Activated naive CD4-positive, alpha-beta T cell treated with anti-CD3 and anti-CD28 coated beads, Interleukin-2, amount 50 U/mL, for 24 hours (primary cell): ENCODE measurements around the gene CPT1A.

Experiments
- H3K27ac Mint-ChIP-seq: one replicate; pipeline ENCODE4 v1.8.0; 2021; ENCODE audit warnings: mild to moderate bottlenecking, mixed read lengths
- H3K27me3 Mint-ChIP-seq: one replicate; pipeline ENCODE4 v1.8.0; 2021; ENCODE audit warnings: mixed read lengths
- H3K36me3 Mint-ChIP-seq: one replicate; pipeline ENCODE4 v1.8.0; 2021; ENCODE audit warnings: mixed read lengths
- H3K4me1 Mint-ChIP-seq: one replicate; pipeline ENCODE4 v1.8.0; 2021; ENCODE audit warnings: mixed read lengths
- H3K4me3 Mint-ChIP-seq: one replicate; pipeline ENCODE4 v1.8.0; 2021; ENCODE audit warnings: mild to moderate bottlenecking, mixed read lengths
- H3K9me3 Mint-ChIP-seq: one replicate; pipeline ENCODE4 v1.8.0; 2021; ENCODE audit warnings: mixed read lengths

Gene CPT1A

GRCh38 chr11:68803766-68804165 lies 38.0 kb downstream of the CPT1A start:
- Mint-ChIP-seq H3K4me3 (no peak overlapping the region), H3K4me1 (no peaks in the 10 kb centered on the region), H3K27ac (no peak overlapping the region), H3K9me3 (no peaks in the 10 kb centered on the region), H3K27me3 (no peaks in the 10 kb centered on the region), H3K36me3 (peaks cover 6% of the 10 kb centered on the region)

- Mint-ChIP-seq H3K36me3 (peaks cover 16% of the 10 kb centered on the region), H3K4me1 (no peaks in the 10 kb centered on the region), H3K9me3 (no peaks in the 10 kb centered on the region), H3K27me3 (no peaks in the 10 kb centered on the region), H3K4me3 (no peak overlapping the region), H3K27ac (no peak overlapping the region)
Observed at GRCh38 chr11:68798221-68798813, 43.4 kb downstream of the CPT1A start.

- Mint-ChIP-seq H3K36me3 (peaks cover 14% of the 10 kb centered on the region), H3K27me3 (no peaks in the 10 kb centered on the region), H3K27ac (no peak overlapping the region), H3K4me1 (no peaks in the 10 kb centered on the region), H3K4me3 (no peak overlapping the region), H3K9me3 (no peaks in the 10 kb centered on the region)
Observed at GRCh38 chr11:68796801-68797200, 44.9 kb downstream of the CPT1A start.

GRCh38 chr11:68792400-68792966 lies 49.2 kb downstream of the CPT1A start:
- Mint-ChIP-seq H3K4me3 (no peak overlapping the region), H3K9me3 (no peaks in the 10 kb centered on the region), H3K27ac (no peak overlapping the region), H3K4me1 (no peaks in the 10 kb centered on the region), H3K36me3 (peaks cover 12% of the 10 kb centered on the region), H3K27me3 (no peaks in the 10 kb centered on the region)

GRCh38 chr11:68784653-68785052 lies 57.1 kb downstream of the CPT1A start:
- H3K9me3 Mint-ChIP-seq, result no peaks in the 10 kb centered on the region
- peaks cover 12% of the 10 kb centered on the region for H3K36me3 Mint-ChIP-seq
- H3K27ac Mint-ChIP-seq, result no peak overlapping the region
- no peaks in the 10 kb centered on the region for H3K4me1 Mint-ChIP-seq
- H3K27me3 Mint-ChIP-seq, result no peaks in the 10 kb centered on the region
- H3K4me3 Mint-ChIP-seq, result no peak overlapping the region

- no peaks in the 10 kb centered on the region for H3K9me3 Mint-ChIP-seq
- peaks cover 10% of the 10 kb centered on the region for H3K36me3 Mint-ChIP-seq
- H3K4me1 Mint-ChIP-seq, result no peaks in the 10 kb centered on the region
- H3K27ac Mint-ChIP-seq, result no peak overlapping the region
- H3K27me3 Mint-ChIP-seq, result no peaks in the 10 kb centered on the region
- H3K4me3 Mint-ChIP-seq, result no peak overlapping the region
Observed at GRCh38 chr11:68783216-68783821, 58.4 kb downstream of the CPT1A start.

- H3K36me3 Mint-ChIP-seq, result peaks cover 12% of the 10 kb centered on the region
- H3K4me1 Mint-ChIP-seq, result no peaks in the 10 kb centered on the region
- H3K9me3 Mint-ChIP-seq, result no peaks in the 10 kb centered on the region
- no peaks in the 10 kb centered on the region for H3K27me3 Mint-ChIP-seq
- H3K4me3 Mint-ChIP-seq, result no peak overlapping the region
- H3K27ac Mint-ChIP-seq, result no peak overlapping the region
Observed at GRCh38 chr11:68782711-68783110, 59.0 kb downstream of the CPT1A start.

- H3K27me3 Mint-ChIP-seq, result no peaks in the 10 kb centered on the region
- H3K4me3 Mint-ChIP-seq, result no peak overlapping the region
- no peaks in the 10 kb centered on the region for H3K4me1 Mint-ChIP-seq
- peaks cover 12% of the 10 kb centered on the region for H3K36me3 Mint-ChIP-seq
- no peaks in the 10 kb centered on the region for H3K9me3 Mint-ChIP-seq
- H3K27ac Mint-ChIP-seq, result no peak overlapping the region
Observed at GRCh38 chr11:68780829-68781228, 60.9 kb downstream of the CPT1A start.

GRCh38 chr11:68778205-68778604 lies 63.5 kb downstream of the CPT1A start:
- Mint-ChIP-seq H3K4me1 (no peaks in the 10 kb centered on the region), H3K27me3 (no peaks in the 10 kb centered on the region), H3K4me3 (no peak overlapping the region), H3K27ac (no peak overlapping the region), H3K9me3 (no peaks in the 10 kb centered on the region), H3K36me3 (peaks cover 16% of the 10 kb centered on the region)

- Mint-ChIP-seq H3K9me3 (no peaks in the 10 kb centered on the region), H3K4me1 (no peaks in the 10 kb centered on the region), H3K27ac (no peak overlapping the region), H3K27me3 (no peaks in the 10 kb centered on the region), H3K36me3 (peaks cover 16% of the 10 kb centered on the region), H3K4me3 (no peak overlapping the region)
Observed at GRCh38 chr11:68776442-68777235, 65.1 kb downstream of the CPT1A start.

GRCh38 chr11:68775951-68776388 lies 65.7 kb downstream of the CPT1A start:
- Mint-ChIP-seq H3K36me3 (peaks cover 14% of the 10 kb centered on the region), H3K27ac (no peak overlapping the region), H3K27me3 (no peaks in the 10 kb centered on the region), H3K9me3 (no peaks in the 10 kb centered on the region), H3K4me3 (no peak overlapping the region), H3K4me1 (no peaks in the 10 kb centered on the region)

- Mint-ChIP-seq H3K9me3 (no peaks in the 10 kb centered on the region), H3K36me3 (peaks cover 9% of the 10 kb centered on the region), H3K4me3 (no peak overlapping the region), H3K27me3 (no peaks in the 10 kb centered on the region), H3K4me1 (no peaks in the 10 kb centered on the region), H3K27ac (no peak overlapping the region)
Observed at GRCh38 chr11:68774194-68774585, 67.5 kb downstream of the CPT1A start.

GRCh38 chr11:68773521-68774193 lies 68.1 kb downstream of the CPT1A start:
- Mint-ChIP-seq H3K27ac (no peak overlapping the region), H3K9me3 (no peaks in the 10 kb centered on the region), H3K4me3 (no peak overlapping the region), H3K4me1 (no peaks in the 10 kb centered on the region), H3K36me3 (peaks cover 12% of the 10 kb centered on the region), H3K27me3 (no peaks in the 10 kb centered on the region)

GRCh38 chr11:68772936-68773335 lies 68.8 kb downstream of the CPT1A start:
- H3K9me3 Mint-ChIP-seq, result no peaks in the 10 kb centered on the region
- no peak overlapping the region for H3K4me3 Mint-ChIP-seq
- H3K27ac Mint-ChIP-seq, result no peak overlapping the region
- H3K36me3 Mint-ChIP-seq, result peaks cover 10% of the 10 kb centered on the region
- no peaks in the 10 kb centered on the region for H3K4me1 Mint-ChIP-seq
- no peaks in the 10 kb centered on the region for H3K27me3 Mint-ChIP-seq

GRCh38 chr11:68770781-68771180 lies 70.9 kb downstream of the CPT1A start:
- Mint-ChIP-seq H3K4me1 (no peaks in the 10 kb centered on the region), H3K27ac (no peak overlapping the region), H3K9me3 (no peaks in the 10 kb centered on the region), H3K36me3 (peaks cover 13% of the 10 kb centered on the region), H3K4me3 (no peak overlapping the region), H3K27me3 (no peaks in the 10 kb centered on the region)
